Measurements from ENCODE around the gene FCRL3.

The FCRL3 gene

GRCh38 chr1:157678721-157679120 lies 21.8 kb downstream of the FCRL3 start:
- DNase-seq (ENCODE audit: low spot score) = no peak

- no peak for DNase-seq (ENCODE audit: low spot score)
Measured at GRCh38 chr1:157673008-157673407, 27.6 kb downstream of the FCRL3 start.

GRCh38 chr1:157671895-157672294 lies 28.7 kb downstream of the FCRL3 start:
- no peak for DNase-seq (ENCODE audit: low spot score)

GRCh38 chr1:157659576-157660247 lies 40.9 kb downstream of the FCRL3 start:
- no peak for DNase-seq (ENCODE audit: low spot score)

- DNase-seq (ENCODE audit: low spot score) = no peak
Measured at GRCh38 chr1:157658571-157658970, 42.0 kb downstream of the FCRL3 start.

- DNase-seq (ENCODE audit: low spot score) = no peak
Measured at GRCh38 chr1:157653494-157653873, 47.1 kb downstream of the FCRL3 start.

- DNase-seq (ENCODE audit: low spot score) = peak; percentile 2
Measured at GRCh38 chr1:157652859-157653493, 47.6 kb downstream of the FCRL3 start.

GRCh38 chr1:157648317-157648716 lies 52.3 kb downstream of the FCRL3 start:
- no peak for DNase-seq (ENCODE audit: low spot score)

GRCh38 chr1:157646144-157646543 lies 54.4 kb downstream of the FCRL3 start:
- DNase-seq (ENCODE audit: low spot score) = no peak

GRCh38 chr1:157641177-157641576 lies 59.4 kb downstream of the FCRL3 start:
- no peak for DNase-seq (ENCODE audit: low spot score)

GRCh38 chr1:157639800-157640199 lies 60.8 kb downstream of the FCRL3 start:
- no peak for DNase-seq (ENCODE audit: low spot score)

- DNase-seq (ENCODE audit: low spot score) = peak; percentile 16
Measured at GRCh38 chr1:157628773-157629172, 71.8 kb downstream of the FCRL3 start.

Data from CD4-positive, alpha-beta T cell treated with Interleukin-2 at 100 ng/mL for 4 hours (primary cell).